ENCODE data around the gene ATG4D. TPM values are rescaled to one million over a fixed set of nuclear protein-coding genes. Genes with fewer than 3 reads are reported as not detected.
"Not testable (repeated sequence)": the region's sequence is repeated elsewhere in the genome, so short reads cannot be mapped to it uniquely, and the experiment has no call there.

The ATG4D gene
- total RNA-seq, 6 donors from 2014 or later, result 18.1 to 49.2 (median 27.7) TPM

DNA sequence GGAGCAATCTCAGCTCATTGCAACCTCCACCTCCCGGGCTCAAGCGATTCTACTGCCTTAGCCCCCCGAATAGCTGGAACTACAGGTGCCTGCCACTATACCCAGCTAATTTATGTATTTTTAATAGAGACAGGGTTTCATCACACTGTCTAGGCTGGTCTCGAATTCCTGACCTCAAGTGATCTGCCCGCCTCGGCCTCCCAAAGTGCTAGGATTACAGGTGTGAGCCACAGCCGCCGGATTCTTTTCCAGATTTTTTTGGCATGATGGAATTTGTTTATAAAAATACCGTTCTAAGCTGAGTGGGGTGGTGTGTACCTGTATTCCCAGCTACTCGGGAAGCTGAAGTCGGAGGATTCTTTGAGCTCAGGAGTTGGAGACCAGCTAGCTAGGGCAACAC lies 6.0 kb upstream of the ATG4D start:
- Histone ChIP-seq H3K4me3 (no peak overlapping the region), H3K4me1 (no peaks in the 10 kb centered on the region), H3K9me3 (no peaks in the 10 kb centered on the region), H3K36me3 (no peaks in the 10 kb centered on the region), H3K27ac (no peak overlapping the region), H3K27me3 (no peaks in the 10 kb centered on the region)
- ATAC-seq (ENCODE audit: low FRiP score in 2 of 2) (no peak), DNase-seq (no peak)
- 76 to 79% methylated on average over 11 of the region's 11 CpGs for WGBS, 2 donors
- TF ChIP-seq POLR2AphosphoS5 (IDR thresholded peaks at IDR 0.05), result no peak
- no peak for TF ChIP-seq EP300 (IDR thresholded peaks at IDR 0.05)
- no peak for TF ChIP-seq POLR2A (IDR thresholded peaks at IDR 0.05)
- TF ChIP-seq, protein P1, sequence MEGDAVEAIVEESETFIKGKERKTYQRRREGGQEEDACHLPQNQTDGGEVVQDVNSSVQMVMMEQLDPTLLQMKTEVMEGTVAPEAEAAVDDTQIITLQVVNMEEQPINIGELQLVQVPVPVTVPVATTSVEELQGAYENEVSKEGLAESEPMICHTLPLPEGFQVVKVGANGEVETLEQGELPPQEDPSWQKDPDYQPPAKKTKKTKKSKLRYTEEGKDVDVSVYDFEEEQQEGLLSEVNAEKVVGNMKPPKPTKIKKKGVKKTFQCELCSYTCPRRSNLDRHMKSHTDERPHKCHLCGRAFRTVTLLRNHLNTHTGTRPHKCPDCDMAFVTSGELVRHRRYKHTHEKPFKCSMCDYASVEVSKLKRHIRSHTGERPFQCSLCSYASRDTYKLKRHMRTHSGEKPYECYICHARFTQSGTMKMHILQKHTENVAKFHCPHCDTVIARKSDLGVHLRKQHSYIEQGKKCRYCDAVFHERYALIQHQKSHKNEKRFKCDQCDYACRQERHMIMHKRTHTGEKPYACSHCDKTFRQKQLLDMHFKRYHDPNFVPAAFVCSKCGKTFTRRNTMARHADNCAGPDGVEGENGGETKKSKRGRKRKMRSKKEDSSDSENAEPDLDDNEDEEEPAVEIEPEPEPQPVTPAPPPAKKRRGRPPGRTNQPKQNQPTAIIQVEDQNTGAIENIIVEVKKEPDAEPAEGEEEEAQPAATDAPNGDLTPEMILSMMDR (IDR thresholded peaks at IDR 0.05), result no peak

DNA sequence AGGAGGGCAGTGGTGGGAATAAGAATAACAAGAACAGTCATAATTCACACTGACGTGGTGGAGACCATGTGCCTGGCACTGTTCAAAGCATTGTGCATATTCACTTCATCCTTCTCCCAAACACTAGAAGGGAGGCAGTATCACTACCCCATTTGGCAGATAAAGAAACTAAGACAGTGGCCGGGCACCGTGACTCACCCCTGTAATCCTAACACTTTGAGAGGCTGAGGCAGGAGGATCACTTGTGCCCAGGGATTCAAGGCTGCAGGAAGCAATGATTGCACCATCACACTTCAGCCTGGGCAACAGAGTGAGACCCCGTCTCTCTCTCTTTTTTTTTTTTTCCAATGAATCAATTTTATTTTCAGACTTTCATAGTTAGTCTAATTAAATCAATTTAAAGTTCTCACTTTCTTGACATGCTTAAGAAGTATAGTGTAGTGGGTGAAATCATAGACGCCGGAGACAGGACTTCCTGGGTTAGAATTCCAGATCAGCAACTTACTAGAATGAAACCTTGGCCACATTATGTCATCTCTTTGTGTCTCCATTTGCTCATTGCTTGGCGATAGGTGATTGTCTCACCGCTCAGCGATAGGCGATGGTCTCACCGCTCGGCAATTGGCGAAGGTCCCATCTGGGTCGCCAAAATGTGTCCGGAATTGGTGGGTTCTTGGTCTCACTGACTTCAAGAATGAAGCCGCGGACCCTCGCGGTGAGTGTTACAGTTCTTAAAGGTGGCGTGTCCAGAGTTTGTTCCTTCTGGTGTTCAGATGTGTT lies 5.3 kb upstream of the ATG4D start:
- 61 to 64% methylated on average over 19 to 20 of the region's 20 CpGs for WGBS, 2 donors

DNA sequence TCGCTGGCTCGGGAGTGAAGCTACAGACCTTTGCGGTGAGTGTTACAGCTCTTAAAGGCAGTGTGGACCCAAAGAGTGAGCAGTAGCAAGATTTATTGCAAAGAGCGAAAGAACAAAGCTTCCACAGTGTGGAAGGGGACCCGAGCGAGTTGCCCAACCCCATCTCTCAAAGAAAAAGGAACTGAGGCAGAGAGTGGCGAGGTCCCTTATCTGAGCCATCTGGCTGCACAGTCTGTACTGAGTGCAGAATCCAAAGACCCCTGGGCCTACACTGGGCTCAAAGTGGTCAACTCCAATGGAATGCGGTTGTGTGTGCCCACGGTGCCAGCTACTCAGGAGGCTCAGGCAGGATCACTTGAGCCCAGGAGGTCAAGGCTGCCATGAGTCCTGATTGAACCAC lies 4.7 kb upstream of the ATG4D start:
- not testable (repeated sequence) for H3K4me3 ChIP-seq; DNase-seq; H3K27ac ChIP-seq; H3K4me1 ChIP-seq; H3K27me3 ChIP-seq; ATAC-seq (ENCODE audit: low FRiP score in 2 of 2); H3K36me3 ChIP-seq; H3K9me3 ChIP-seq
- WGBS, 2 donors, result 56 to 68% methylated on average over 7 to 8 of the region's 9 CpGs

More for the DNA sequence above, 5.3 kb upstream of the ATG4D start:
- Histone ChIP-seq H3K4me1 (peaks cover 0 to 4% (median 4%) of the 10 kb centered on the region in 4 donors), H3K36me3 (no peaks in the 10 kb centered on the region), H3K9me3 (no peaks in the 10 kb centered on the region), H3K27ac (no peak overlapping the region), H3K27me3 (no peaks in the 10 kb centered on the region), H3K4me3 (no peak overlapping the region)
- ATAC-seq (ENCODE audit: low FRiP score in 2 of 2) (no peak), DNase-seq (no peak)
- TF ChIP-seq POLR2A (IDR thresholded peaks at IDR 0.05) (no peak), EP300 (IDR thresholded peaks at IDR 0.05) (no peak), POLR2AphosphoS5 (IDR thresholded peaks at IDR 0.05) (no peak)
- TF ChIP-seq, protein P1 (IDR thresholded peaks at IDR 0.05), result no peak

DNA sequence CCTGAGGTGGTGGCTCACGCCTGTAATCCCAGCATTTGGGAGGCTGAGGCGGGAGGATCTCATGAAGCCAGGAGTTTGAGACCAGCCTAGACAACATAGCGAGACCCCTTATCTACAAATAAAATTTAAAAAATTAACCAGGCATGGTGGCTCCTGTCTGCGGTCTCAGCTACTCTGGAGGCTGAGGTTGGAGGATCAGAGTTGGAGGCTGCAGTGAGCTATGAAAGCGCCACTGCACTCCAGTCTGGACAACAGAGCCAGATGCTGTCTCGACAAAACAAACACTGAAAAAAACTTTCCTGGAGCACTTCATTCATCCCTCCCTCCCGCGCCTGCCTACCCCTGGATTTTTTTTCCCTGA lies 665 bp upstream of the ATG4D start:
- TF ChIP-seq, protein P1 (IDR thresholded peaks at IDR 0.05), result no peak
- TF ChIP-seq POLR2A (IDR thresholded peaks at IDR 0.05) (no peak), EP300 (IDR thresholded peaks at IDR 0.05) (no peak), POLR2AphosphoS5 (IDR thresholded peaks at IDR 0.05) (no peak)
- Histone ChIP-seq H3K4me3 (peak overlapping the region in 3 of 4 donors; percentile 76 to 87 (median 87)), H3K9me3 (no peaks in the 10 kb centered on the region), H3K4me1 (peaks cover 9 to 23% (median 16%) of the 10 kb centered on the region in 4 donors), H3K27me3 (no peaks in the 10 kb centered on the region), H3K27ac (peak overlapping the region in 2 of 4 donors; percentile 85 to 96), H3K36me3 (peaks cover 0 to 15% (median 8%) of the 10 kb centered on the region in 4 donors)
- ATAC-seq (ENCODE audit: low FRiP score in 2 of 2) (no peak), DNase-seq (no peak)
- 56 to 57% methylated on average over 8 of the region's 8 CpGs for WGBS, 2 donors

DNA sequence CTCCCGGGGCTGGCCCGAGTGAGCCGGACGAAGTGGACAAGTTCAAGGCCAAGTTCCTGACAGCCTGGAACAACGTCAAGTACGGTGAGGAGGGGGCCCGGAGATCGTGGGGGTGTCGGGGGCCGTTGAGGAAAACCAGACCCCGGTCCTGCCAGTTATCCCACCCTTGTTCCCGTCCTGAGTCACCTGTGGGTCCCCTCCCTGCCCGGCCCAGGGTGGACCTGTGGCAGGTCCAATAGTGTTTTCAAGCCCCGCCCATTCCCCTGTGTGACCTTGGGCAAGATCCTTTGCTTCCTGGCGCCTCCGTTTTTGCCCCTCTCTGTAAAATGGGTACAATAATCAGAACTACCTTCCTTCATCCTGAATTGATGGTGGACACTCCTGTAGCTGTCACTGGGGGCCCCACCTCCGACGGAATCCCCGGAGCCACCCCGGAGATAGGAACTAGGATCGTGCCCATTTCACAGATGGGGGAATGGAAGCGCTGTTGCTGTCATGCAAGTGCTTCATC lies 593 bp downstream of the ATG4D start:
- peak in 1 of 2 donors; percentile 73 for DNase-seq

More for the DNA sequence above, 593 bp downstream of the ATG4D start:
- peak in 1 of 2 donors; percentile 46 for ATAC-seq (ENCODE audit: low FRiP score in 2 of 2)
- TF ChIP-seq, protein P1 (IDR thresholded peaks at IDR 0.05), result no peak
- no peak for TF ChIP-seq POLR2A (IDR thresholded peaks at IDR 0.05)
- no peak for TF ChIP-seq POLR2AphosphoS5 (IDR thresholded peaks at IDR 0.05)
- no peak for TF ChIP-seq EP300 (IDR thresholded peaks at IDR 0.05)
- H3K4me3 ChIP-seq, result peak overlapping the region; percentile 54 to 87 (median 82)
- H3K36me3 ChIP-seq, result peaks cover 4 to 28% (median 15%) of the 10 kb centered on the region in 4 donors
- H3K4me1 ChIP-seq, result peaks cover 9 to 23% (median 16%) of the 10 kb centered on the region in 4 donors
- 14 to 25% methylated on average over 16 to 17 of the region's 22 CpGs for WGBS, 2 donors
- H3K9me3 ChIP-seq, result no peaks in the 10 kb centered on the region
- H3K27me3 ChIP-seq, result no peaks in the 10 kb centered on the region
- peak overlapping the region; percentile 85 to 96 (median 92) for H3K27ac ChIP-seq

Data from upper lobe of left lung (tissue), 6 donors.